GM21390 (cell line): ENCODE results near the gene NETO1.

Experiments
- ATAC-seq: cut with Tn5 transposase; IDR thresholded peaks from one replicate; pipeline ENCODE4 v1.9.1; 2021; ENCODE audit not compliant: unreplicated experiment

Gene NETO1

DNA sequence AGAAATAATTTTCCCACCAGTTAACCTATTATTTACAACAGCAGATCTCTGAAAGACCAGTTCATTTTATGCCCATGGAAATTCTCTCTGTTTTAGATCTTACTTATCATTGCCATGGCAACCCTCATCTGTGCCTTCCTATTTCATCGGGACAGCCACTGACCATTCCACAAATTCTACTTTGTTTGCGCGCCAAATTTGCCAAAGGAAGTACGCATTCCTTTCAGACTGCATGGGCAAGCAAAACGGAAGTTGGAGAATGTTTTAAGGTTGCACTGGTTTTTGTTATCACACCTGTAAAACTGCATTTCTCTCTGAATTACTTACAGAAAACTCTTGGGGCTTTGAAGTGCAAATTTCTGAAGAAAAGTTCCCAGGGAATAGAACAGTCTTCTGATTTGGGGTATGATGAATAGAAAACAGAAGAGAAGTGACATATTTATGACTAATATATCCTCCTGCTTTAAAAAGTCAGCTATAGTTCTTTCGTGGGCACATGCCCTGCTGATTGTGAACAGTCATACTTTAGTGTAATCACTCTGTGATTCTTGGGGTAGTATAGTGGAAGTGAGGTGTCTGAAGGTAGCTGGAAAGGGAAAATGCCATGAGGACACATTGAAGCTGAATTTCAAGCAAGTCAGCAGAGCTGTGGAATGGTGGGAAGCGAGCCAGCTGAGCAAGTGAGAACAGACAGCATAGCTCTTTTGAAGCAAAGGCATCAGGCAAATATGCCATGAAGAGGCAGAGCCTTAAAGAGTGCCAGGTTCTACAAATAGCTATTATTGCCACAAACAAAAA, 20.9 kb downstream of the NETO1 start:
- ATAC-seq = no peak

DNA sequence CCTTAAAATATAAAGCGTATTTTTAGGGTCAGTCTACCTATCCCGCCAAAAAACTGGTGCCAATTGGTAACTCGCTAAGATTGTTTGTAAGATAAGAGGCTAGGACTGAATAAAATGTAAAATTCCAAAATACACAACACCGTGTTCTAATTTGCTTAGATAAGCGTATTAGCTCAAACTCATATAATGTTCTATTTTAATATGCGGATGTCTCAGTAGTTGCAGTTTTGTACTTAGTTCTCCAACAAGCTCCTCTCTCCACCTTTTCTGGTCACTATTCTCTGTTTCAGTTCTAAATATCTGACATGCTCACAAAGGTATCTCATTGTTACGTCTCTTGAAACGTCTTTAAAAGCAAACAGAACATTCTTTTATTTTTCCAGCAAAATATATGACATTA, 24.0 kb downstream of the NETO1 start:
- no peak for ATAC-seq

DNA sequence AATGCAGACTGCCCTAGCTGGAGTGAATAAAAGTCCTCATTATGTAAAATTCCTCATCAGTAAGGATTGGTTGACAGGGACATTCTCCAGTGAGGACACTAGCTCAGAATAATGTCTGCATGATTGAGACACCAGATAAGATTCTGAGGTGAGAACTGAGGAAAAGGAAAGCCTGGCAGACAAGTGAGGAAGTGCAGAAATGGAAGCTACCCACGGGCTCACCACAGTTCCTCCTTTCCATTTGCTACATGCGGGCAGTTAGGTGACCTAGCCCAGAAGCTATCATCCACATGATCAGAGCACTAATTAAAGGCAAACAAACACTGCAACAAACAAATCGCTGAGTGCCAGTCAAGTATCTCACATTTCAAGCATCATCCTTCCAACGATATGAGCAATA, 27.7 kb downstream of the NETO1 start:
- ATAC-seq = no peak

DNA sequence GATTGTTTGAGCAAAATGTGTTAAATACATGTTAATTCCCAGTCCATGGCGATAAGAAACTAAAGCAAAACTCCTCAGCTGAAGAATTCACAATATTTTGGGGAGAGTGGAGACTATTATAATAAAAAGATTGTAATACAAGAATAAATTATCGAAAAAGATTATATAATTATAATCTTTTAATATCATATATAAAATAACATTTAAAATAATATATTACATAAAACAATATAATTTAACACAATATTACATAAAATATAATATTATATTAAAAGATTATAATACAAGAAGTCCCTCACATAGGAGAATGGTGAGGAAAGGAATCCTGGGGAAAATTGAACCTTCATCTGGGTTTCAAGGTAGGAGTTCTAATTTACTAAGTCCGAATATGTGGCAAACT, 33.1 kb downstream of the NETO1 start:
- ATAC-seq = no peak

DNA sequence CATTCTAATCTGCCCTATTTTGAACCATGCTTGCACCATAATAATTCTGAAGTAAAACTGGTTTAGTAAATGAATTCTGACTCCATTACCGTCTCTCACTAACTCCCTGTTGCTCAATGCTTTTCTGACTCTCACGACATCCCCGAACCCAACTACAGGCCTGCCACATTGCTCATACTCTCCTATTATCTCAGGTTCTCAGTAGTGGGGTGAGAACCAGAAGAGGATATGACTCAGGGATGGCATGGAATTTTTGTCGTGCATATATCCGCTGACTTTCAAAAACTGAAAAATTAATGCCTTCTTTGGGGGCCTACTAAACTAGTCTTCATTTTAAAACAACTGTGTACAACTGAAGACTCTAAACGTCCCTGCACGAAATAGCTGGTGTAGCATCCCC, 34.3 kb downstream of the NETO1 start:
- ATAC-seq = no peak

DNA sequence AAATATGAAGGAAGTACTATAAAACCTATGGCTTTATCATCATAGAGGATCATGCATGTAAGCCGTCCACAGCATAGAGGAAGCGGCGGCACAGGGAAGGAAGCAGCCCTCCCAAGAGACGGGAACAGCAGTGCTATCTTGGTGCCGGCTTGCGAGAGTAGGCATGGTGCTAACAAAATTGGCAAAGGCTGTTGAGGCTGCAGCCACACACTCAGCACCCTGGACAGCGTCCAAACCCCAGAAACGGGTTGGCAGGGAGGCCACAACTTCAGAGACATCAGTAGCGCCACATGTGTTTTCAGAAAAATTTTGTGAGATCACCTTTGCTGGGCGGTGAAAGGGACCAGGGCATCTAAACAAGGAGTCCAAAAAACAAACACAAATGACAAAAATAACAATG, 37.7 kb downstream of the NETO1 start:
- ATAC-seq = no peak

DNA sequence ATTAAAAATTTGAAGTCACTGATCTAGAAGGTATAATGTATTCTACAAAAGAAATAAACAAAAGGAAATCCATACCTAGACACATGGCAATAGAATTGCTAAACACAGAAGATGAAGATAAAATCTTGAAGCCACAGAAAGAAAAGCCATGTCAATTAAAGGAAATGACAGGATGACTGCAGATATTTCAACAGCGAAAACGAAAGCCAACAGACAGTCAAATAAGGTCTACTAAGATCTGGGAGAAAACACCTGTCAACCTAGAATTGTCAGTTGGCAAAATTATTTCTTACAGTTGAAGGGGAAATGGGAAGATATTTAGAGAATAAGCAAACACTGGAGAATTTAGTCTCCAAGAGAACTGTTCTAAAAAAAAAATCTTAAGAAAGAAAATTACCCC, 39.2 kb downstream of the NETO1 start:
- no peak for ATAC-seq

DNA sequence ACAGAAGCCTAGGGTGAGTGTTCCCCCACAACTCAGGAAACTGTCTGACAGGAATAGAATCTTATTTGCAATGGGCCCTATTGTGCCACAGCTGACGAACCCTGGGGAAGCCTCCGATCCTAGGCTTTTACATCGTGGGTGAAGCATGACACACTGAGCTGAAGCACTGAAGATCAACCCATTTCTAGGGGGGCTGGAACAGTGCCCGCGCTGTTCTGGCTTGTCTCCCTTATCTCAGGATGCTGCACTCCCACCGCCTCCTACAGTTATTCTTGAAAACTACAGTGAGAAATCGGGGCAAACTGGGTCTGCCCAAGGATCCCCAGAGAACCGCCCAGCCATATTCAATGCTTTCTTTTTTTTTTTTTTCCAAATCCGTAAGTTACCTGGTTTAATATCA, 41.1 kb downstream of the NETO1 start:
- ATAC-seq = no peak

DNA sequence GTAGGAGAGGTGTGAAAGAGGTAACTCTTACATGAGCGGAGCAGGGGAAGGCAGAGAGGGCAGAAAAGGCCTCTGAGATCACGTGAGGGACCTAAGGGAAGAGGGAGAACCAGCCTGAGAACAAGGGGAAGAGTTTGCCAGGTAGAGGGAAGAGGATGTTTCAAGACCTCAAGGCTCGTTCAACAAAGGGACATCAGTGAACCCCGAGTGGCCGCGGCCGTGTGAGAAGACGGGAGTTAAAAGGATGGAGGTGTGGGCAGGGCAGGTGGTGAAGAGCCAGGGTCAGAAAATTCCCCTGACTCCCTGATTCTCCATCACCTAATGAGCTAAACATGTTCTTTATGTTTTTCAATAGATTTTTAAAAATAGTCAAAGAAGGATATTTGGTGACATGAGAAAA, 44.4 kb downstream of the NETO1 start:
- ATAC-seq = no peak

DNA sequence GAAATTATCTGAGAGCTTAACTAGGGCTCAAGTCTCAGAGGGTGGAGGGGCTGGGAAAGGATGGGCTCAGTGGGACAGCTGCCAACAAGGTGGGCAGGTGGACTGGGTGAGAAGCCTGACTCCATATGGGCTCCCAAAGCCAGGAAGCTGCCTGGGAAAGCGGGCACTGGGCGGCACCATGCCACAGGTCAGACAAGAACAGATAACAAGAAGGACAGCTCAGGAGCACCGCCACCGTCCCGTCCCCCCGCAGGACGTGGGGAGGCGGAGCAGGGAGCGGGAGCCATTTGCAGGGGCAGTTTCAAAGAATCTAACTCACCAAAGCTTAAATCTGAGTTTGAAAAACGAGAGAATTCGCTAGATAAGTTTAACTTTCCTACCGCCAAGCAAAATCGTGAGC, 45.6 kb downstream of the NETO1 start:
- no peak for ATAC-seq

DNA sequence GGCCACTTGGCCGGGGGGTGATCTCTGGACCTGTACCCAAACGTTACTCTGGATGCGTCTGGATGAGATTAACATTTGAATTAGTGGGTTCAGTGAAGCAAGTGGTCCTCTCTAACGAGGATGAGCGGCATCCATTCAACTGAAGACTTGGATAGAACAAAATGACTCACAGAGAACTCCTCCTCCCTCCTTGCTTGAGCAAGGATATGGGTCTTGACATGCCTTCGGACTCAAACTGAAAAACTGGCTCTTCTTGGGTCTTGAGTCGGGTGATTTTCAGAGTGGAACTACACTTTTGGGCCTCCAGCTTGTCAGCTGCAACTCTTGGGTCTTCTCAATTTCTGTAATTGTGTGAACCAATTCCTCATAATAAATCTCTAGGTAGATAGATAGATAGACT, 47.2 kb downstream of the NETO1 start:
- ATAC-seq = no peak

DNA sequence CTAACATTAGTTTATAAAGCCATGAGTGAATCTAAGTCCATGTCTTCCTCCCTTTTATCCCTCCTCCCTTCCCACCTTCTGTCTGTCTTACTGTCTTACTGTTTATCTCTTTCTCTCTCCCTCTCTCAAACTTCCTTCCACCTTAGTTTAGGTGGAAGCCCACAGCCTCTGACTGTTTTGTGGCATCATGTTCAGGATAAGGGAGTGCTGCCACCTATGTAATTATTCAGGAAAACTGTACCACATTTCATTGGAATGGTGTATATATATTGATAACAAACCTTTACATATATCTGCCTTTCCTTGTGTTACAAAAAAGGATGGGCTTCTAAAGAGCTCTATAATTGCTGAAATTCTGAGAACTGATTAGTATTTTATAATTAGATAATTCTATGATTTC, 48.7 kb downstream of the NETO1 start:
- ATAC-seq = no peak

DNA sequence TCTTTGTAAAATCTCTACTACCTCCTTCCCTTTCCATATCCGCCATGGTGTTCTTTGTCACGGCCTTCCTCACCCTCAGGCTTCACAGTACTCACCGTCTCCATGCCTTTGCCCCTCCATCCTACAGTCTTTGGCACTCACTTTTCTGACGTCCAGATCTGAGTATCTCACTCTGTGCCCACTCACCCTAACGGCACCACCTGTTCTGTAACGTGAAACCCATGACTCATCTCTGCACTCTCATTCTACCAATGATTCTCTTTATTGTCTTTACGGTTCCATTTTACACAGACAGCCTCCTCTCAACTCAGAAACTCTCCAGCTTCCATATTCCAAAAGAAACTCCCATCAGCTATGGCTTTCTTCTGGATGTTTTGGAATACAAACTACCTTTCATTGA, 56.7 kb downstream of the NETO1 start:
- ATAC-seq = peak; percentile 79

DNA sequence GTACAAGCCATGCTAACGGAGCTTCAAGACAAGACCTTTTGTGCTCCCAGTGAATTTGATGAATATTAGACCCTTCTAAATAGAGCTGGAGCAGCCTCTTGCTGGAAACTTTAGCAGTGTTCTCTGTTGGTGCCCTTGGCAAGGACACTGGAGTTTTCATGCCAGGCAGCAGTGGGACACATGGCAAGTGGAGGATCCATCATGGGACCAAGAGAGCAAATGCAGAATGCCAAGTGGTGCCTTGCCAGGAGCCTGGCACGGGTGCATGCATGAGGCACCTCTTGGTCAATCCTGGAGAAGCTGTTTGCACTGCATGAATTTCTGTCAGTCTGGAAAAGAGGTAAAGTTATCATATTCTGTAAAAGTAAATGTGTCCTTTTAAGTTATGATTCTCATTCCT, 59.1 kb downstream of the NETO1 start:
- ATAC-seq = no peak

DNA sequence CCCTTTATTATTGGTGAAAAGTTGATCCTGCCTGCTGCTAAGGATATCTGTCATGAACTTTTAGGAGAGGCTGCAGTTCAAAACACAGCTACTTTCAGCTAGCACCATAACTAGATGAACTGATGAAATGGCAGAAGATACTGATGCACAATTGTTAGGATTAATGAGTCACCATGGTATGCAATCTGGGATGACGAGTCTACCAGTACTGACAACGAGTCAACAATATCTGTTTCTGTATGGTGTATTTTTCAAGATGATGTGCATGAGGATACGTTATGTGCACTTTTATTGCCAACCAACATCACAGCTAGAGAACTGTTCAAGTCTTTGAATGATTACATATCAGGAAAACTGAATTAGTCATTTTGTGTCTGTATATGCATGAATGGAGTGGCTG, 68.7 kb downstream of the NETO1 start:
- no peak for ATAC-seq

DNA sequence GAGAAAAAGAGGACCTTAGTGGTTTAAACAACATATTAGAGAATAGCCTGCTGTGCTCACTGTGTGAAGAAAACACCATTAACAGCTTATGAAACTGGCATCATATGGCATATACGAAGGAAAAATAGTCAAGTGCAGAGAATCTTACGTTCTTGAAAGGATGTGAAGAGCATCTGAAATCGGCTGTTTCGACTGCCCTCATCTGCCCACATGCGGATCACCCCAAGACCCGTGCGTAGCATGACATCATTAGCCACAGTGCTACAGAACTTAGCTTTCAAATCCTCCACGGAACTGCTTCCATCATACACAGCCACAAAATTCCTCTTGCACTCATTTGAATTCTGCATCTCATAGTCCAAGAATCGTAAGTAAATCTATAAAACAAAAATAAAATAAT, 84.3 kb downstream of the NETO1 start:
- no peak for ATAC-seq

DNA sequence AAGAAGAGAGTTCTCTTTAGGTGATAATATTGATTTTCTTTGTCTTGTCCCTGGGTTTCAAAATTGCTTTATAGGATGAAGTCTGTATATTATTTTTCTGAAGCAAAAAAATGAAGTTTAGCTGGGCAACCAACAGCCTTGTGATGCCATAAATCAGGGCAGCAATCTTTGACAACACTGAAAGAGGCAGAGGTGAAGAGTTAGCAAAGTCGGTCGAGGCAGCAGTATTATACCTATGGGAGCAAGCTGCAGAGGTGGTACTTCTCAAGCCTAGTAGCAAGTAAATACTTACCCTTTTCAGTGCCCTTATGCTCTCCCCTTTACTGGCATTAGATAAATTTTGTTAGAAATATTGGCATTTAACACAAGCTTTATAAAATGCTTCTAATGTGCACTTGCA, 92.9 kb downstream of the NETO1 start:
- ATAC-seq = no peak

DNA sequence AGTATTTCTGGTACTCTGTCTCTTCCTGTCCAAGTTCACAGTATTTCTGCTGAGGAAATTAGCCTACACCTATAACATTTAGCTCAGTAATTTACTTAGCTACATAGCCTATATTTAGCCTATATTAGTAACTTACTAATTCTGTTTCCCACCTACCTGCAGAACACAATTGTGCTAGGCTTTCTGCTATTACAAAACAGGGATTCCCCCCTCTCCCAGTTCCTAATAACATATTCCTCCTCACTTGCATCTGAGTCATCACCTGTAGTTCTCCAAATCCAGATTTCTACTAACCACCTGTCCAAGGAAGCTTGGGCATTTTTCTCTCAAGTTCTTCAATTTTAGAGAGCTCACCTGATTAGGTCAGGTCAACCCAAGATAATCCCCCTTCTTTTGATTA, 94.9 kb downstream of the NETO1 start:
- ATAC-seq = no peak

DNA sequence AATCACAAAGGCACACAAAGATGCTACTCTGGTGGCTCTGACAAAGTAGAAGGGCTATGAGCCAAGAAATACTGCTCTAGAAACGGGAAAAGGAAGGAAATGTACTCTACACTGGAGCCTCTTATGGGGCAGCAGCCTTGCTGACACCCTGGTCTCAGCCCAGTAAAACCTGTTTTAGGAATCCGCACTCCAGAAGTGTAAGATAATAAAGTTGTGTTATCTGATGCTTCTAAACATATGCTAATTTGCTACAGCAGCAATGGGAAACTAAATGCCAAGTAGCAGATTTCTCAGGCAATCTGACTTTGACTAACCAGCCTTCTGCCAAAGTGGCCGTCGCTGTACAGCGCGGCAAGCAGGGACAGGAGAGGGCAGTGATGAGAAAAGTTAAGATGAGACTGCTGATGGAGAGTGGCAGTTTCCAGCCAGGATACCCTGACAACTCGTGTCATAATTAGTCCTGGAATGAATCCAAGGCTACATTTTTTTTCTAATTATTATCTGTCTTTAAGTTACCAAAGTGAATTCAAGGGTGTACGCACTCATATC, 99.0 kb downstream of the NETO1 start:
- no peak for ATAC-seq

DNA sequence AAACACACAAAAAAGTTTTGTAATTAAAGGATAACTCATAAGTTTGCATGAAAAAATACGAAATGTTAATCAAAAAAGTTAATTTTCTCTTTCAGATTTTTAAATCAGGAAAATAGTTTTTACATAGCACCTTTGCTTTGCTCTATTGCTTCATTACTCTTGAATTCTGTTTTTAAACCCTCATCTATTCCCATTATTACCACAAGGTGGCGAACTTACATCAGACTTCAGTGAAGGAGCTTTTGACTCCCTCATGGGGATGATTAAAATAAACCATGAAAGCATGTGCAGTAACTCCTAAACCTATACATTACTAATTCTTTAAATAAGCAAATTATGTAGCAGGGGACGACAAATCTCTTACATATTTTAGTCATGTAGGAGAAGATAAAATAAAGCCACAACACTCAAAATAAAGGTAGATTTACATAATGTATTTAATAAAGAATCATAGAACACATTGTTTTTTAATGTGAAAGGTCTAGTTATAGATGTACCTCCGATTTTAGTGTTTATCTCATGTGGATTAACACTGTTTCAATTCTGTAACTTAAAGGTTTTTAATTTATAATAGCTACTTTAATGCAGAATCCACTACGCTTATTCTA, 105.2 kb downstream of the NETO1 start:
- ATAC-seq = peak; percentile 87

DNA sequence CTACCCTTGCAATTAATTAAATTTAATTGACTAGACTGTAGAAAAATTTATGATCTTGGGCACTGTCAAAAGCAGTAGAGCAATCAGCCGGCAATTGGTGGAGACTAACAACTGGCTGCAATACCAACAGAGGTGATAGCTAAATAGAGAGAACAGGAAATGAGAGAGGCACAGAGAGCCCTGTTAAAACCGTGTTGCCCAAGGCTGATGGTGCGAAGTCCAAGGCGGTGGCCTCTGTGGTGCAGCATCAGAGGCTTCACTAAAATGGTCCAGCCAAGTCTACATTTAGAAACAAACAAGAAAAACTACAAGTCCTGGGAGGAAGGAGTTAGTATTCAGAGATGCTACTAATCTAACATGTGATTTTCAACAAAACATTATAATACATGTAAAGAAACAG, 115.6 kb downstream of the NETO1 start:
- no peak for ATAC-seq

DNA sequence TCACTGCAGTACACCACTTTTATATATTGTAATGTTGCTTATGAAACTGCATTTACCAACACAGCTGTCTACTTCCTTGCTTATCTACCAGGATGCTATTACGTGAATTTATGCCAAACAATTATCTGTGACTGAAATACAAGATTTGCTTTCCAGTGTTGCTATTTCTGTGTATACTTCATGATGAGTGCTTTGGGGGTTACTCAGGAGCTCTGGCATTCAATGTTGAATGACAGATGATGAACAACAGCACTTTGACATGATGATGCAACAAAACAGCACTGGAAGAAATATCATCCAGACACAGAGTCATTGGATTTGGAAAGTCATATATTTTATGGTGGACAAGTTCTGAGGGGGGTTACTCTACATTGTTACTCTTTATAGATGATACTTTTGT, 125.8 kb downstream of the NETO1 start:
- ATAC-seq = no peak

DNA sequence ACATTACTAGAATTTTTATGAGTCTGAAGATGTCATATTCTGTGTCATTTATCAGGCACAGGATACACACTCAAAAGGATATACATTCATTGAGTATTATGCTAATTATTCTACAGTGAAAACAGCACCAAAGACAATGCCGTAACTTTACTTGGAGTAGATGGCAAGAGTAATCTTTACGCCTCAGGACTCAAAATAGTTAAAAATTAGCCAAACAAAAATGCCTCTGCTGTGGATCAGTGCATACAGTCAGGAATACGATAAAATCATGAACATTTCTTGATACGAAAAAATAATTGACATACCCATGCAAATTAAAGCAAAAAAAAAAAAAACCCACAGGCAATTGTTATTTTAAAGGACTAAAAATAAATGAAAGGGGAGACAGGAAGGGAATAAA, 129.7 kb downstream of the NETO1 start:
- ATAC-seq = no peak
